Endothelial cell of umbilical vein (primary cell): Measurements from ENCODE around the gene PRUNE2. TPM values are rescaled to one million over a fixed set of nuclear protein-coding genes. Genes with fewer than 3 reads are reported as not detected.

Experiments
- BruUV-seq: library from RNA; stranded (reverse); fragments of 400-500 nt; replicated peaks from 2 replicates; lab custom pipeline; 2021; lab: Mats Ljungman, UMichigan
- CTCF ChIA-PET: fragments of 300-600, 350-600 bp; sonication (Branson Sonifier 250); formaldehyde crosslinking; loops from one replicate; lab custom pipeline; 2021; ENCODE audit warnings: antibody characterized with exemption, inconsistent platforms; lab: Charles Lee
- POLR2A ChIA-PET: fragments of 300-600, 350-600 bp; sonication (Branson Sonifier 250); formaldehyde crosslinking; loops from one replicate; lab custom pipeline; 2021; ENCODE audit warnings: antibody characterized with exemption, inconsistent platforms; lab: Charles Lee
- DNase-seq: peaks from one replicate; pipeline ENCODE4 v3.0.0-alpha.2; 2011; ENCODE audit warnings: low read depth, low spot score
- FAIRE-seq: peaks from 2 replicates; lab custom pipeline; 2011; peaks lifted over from hg19 to GRCh38; lab: Jason Lieb, UNC
- H2AFZ ChIP-seq: 2 replicates; pipeline ENCODE4 v1.6.0; 2012; ENCODE audit warnings: low read depth, low read length, control low read depth, inconsistent platforms
- H3K27ac ChIP-seq: 2 replicates; pipeline ENCODE4 v1.5.1; 2011; ENCODE audit warnings: low read depth, mild to moderate bottlenecking, control low read depth, low read length, moderate library complexity; ENCODE audit not compliant: insufficient read depth
- H3K27me3 ChIP-seq, 2 experiments: 2 replicates each; pipeline versions ENCODE4 v1.6.0 to v1.6.1; 2011; ENCODE audit warnings: low read length in 2 of 2, mixed read lengths in 1 of 2; ENCODE audit not compliant: control insufficient read depth in 2 of 2, insufficient read depth in 2 of 2
- H3K36me3 ChIP-seq, 2 experiments: 2 replicates in 1 of 2; 3 replicates in 1 of 2; pipeline ENCODE4 v1.5.1; 2011; ENCODE audit warnings: low read length in 2 of 2, mild to moderate bottlenecking in 1 of 2, moderate library complexity in 1 of 2; ENCODE audit not compliant: control insufficient read depth in 2 of 2, insufficient read depth in 2 of 2; ENCODE audit errors: extremely low read depth in 1 of 2
- H3K4me1 ChIP-seq: 3 replicates; pipeline ENCODE4 v1.5.1; 2011; ENCODE audit warnings: mild to moderate bottlenecking, low read length; ENCODE audit not compliant: control insufficient read depth, insufficient read depth; ENCODE audit errors: extremely low read depth
- H3K4me2 ChIP-seq: 2 replicates; pipeline ENCODE4 v1.6.1; 2011; ENCODE audit warnings: low read length, control low read depth, mixed read lengths; ENCODE audit not compliant: insufficient read depth
- H3K4me3 ChIP-seq, 3 experiments: fragments of 200-600 bp in 1 of 3; sonication (generic), shearing (Covaris generic) in 1 of 3; replicated peaks in 1 of 3; 2 replicates each; pipeline ENCODE4 v1.5.1; 2011 to 2016; ENCODE audit warnings: control low read depth in 3 of 3, low read length in 3 of 3, mild to moderate bottlenecking in 2 of 3, inconsistent platforms in 1 of 3, low read depth in 1 of 3, moderate library complexity in 1 of 3; ENCODE audit not compliant: insufficient read depth in 1 of 3
- H3K79me2 ChIP-seq: 2 replicates; pipeline ENCODE4 v1.6.0; 2012; ENCODE audit warnings: low read length, inconsistent platforms; ENCODE audit not compliant: control insufficient read depth, insufficient read depth
- H3K9ac ChIP-seq: replicated peaks from 2 replicates; pipeline ENCODE3; 2011; ENCODE audit warnings: low read length, control low read depth; ENCODE audit not compliant: insufficient read depth; ENCODE audit errors: extremely low read depth
- H3K9me1 ChIP-seq: replicated peaks from 3 replicates; pipeline ENCODE4 v1.6.0; 2011; ENCODE audit warnings: mild to moderate bottlenecking, low read length; ENCODE audit not compliant: control insufficient read depth, insufficient read depth; ENCODE audit errors: extremely low read depth
- H3K9me3 ChIP-seq: replicated peaks from 2 replicates; pipeline ENCODE4 v1.5.1; 2012; ENCODE audit warnings: low read length, inconsistent platforms; ENCODE audit not compliant: control insufficient read depth, insufficient read depth
- H4K20me1 ChIP-seq: replicated peaks from 2 replicates; pipeline ENCODE3; 2011; ENCODE audit warnings: mild to moderate bottlenecking, low read length; ENCODE audit not compliant: control insufficient read depth, insufficient read depth; ENCODE audit errors: extremely low read depth
- EZH2 ChIP-seq: IDR thresholded peaks from 2 replicates; pipeline ENCODE4 v1.6.1; 2012; ENCODE audit warnings: borderline replicate concordance, low read depth, mild to moderate bottlenecking, moderate library complexity, low read length, inconsistent platforms; ENCODE audit not compliant: severe bottlenecking
- FOS ChIP-seq: IDR thresholded peaks from 2 replicates; pipeline ENCODE4 v1.6.1; 2011; ENCODE audit warnings: mild to moderate bottlenecking, low read length, moderate library complexity, borderline replicate concordance; ENCODE audit not compliant: insufficient read depth
- GATA2 ChIP-seq: IDR thresholded peaks from 2 replicates; pipeline ENCODE4 v1.7.0; 2011; ENCODE audit warnings: low read depth, mild to moderate bottlenecking, moderate library complexity, mixed read lengths, low read length; ENCODE audit not compliant: insufficient read length, insufficient read depth
- MYC ChIP-seq: IDR thresholded peaks from one replicate; pipeline ENCODE4 v1.6.1; 2011; ENCODE audit warnings: mild to moderate bottlenecking, low read depth, low read length
- POLR2A ChIP-seq: IDR thresholded peaks from 2 replicates; pipeline ENCODE4 v1.6.1; 2012; ENCODE audit warnings: low read depth, mild to moderate bottlenecking, control low read depth, low read length
- dilution Hi-C: fragments of 300-500 bp; cut with MboI; formaldehyde crosslinking; loops from one replicate; pipeline ENCODE4 v1.15.0; 2019; ENCODE audit warnings: low sequenced_read_pairs; ENCODE audit not compliant: extremely low pct_ligation_motif_present
- intact Hi-C: fragments of 100-400 bp; cut with micrococcal nuclease; formaldehyde crosslinking; loops from one replicate; pipeline ENCODE4 v1.10.0; 2022
- polyA plus RNA-seq, 4 experiments: library from polyadenylated mRNA; depleted of rRNA in 3 of 4; stranded (reverse) in 3 of 4; unstranded in 1 of 4; fragments of >200 nt; gene quantifications; 2 replicates each; pipeline versions ENCODE4 v1.2.1 to v1.2.3, GENCODE V29; 2011 to 2012; ENCODE audit warnings: missing spikeins in 1 of 4
- total RNA-seq: library from RNA; stranded (reverse); gene quantifications from 2 replicates; pipeline ENCODE4 v1.2.3, GENCODE V29; 2021
- TF ChIP-seq, protein P1 (sequence below), 2 donors: IDR thresholded peaks; 1 replicate in 1 of 2; 2 replicates in 1 of 2; pipeline ENCODE4 v1.5.1; 2011; ENCODE audit warnings: low read length in 2 of 2, mild to moderate bottlenecking in 2 of 2, moderate library complexity in 2 of 2, control low read depth in 1 of 2, inconsistent platforms in 1 of 2, low read depth in 1 of 2; ENCODE audit not compliant: insufficient read depth in 1 of 2; ENCODE audit errors: extremely low read depth in 1 of 2

PRUNE2 gene
- total and polyA plus RNA-seq, 2 donors (not counting 3 experiments of a cell fraction or from before 2014, with no cell fraction given): 15.8 to 21.7 TPM

DNA sequence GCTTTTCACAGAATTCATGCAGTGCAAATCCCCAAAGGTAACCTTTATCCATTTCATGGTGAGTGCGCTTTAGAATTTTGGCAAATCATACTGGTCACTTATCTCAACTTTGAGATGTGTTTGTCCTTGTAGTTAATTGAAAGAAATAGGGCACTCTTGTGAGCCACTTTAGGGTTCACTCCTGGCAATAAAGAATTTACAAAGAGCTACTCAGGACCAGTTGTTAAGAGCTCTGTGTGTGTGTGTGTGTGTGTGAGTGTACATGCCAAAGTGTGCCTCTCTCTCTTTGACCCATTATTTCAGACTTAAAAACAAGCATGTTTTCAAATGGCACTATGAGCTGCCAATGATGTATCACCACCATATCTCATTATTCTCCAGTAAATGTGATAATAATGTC is 120.4 kb downstream of the PRUNE2 start:
- H4K20me1 ChIP-seq: no peaks in the 10 kb centered on the region
- H3K9me1 ChIP-seq: no peaks in the 10 kb centered on the region
- dilution Hi-C loops (no loop called here), intact Hi-C loops (no loop called here)
- H3K4me2 ChIP-seq: no peak overlapping the region
- H3K36me3 ChIP-seq: no peaks in the 10 kb centered on the region
- no peak overlapping the region for H3K4me3 ChIP-seq
- DNase-seq: no peak
- H3K9ac ChIP-seq: no peak overlapping the region
- CTCF ChIA-PET: interaction anchor here (1.0 to 1.5 kb wide), 2 partner anchors 9 to 24 kb away, joined by 4 read pairs; no protein-coding TSS in a partner anchor
- FAIRE-seq: no peak
- H3K27ac ChIP-seq: no peak overlapping the region
- H3K79me2 ChIP-seq: no peaks in the 10 kb centered on the region
- H3K9me3 ChIP-seq: no peaks in the 10 kb centered on the region
- BruUV-seq: no TSS peak
- POLR2A ChIA-PET: no interaction called here
- no peak overlapping the region for H2AFZ ChIP-seq
- no peak for TF ChIP-seq FOS
- TF ChIP-seq GATA2: no peak
- no peaks in the 10 kb centered on the region for H3K4me1 ChIP-seq
- H3K27me3 ChIP-seq: peaks cover 2 to 3% of the 10 kb centered on the region in 2 experiments

DNA sequence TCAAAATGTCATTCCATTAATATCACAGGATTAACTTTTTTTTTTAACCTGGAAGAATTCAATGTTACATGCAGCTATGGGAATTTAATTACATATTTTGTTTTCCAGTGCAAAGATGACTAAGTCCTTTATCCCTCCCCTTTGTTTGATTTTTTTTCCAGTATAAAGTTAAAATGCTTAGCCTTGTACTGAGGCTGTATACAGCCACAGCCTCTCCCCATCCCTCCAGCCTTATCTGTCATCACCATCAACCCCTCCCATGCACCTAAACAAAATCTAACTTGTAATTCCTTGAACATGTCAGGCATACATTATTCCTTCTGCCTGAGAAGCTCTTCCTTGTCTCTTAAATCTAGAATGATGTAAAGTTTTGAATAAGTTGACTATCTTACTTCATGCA is 121.0 kb downstream of the PRUNE2 start:
- dilution Hi-C loops: no loop called here
- intact Hi-C loops: no loop called here
- Histone ChIP-seq H3K4me2 (no peak overlapping the region), H3K27me3 (peaks cover 2% of the 10 kb centered on the region in 2 experiments), H3K4me3 (no peak overlapping the region), H3K9ac (no peak overlapping the region), H3K9me3 (no peaks in the 10 kb centered on the region), H3K27ac (no peak overlapping the region), H3K9me1 (no peaks in the 10 kb centered on the region), H4K20me1 (no peaks in the 10 kb centered on the region), H3K4me1 (no peaks in the 10 kb centered on the region), H2AFZ (no peak overlapping the region), H3K79me2 (no peaks in the 10 kb centered on the region), H3K36me3 (no peaks in the 10 kb centered on the region)
- CTCF ChIA-PET: no interaction called here
- BruUV-seq: no TSS peak
- POLR2A ChIA-PET: no interaction called here
- DNase-seq (no peak), FAIRE-seq (no peak)
- TF ChIP-seq POLR2A (no peak), MYC (no peak), EZH2 (no peak), FOS (no peak)
- TF ChIP-seq, protein P1, sequence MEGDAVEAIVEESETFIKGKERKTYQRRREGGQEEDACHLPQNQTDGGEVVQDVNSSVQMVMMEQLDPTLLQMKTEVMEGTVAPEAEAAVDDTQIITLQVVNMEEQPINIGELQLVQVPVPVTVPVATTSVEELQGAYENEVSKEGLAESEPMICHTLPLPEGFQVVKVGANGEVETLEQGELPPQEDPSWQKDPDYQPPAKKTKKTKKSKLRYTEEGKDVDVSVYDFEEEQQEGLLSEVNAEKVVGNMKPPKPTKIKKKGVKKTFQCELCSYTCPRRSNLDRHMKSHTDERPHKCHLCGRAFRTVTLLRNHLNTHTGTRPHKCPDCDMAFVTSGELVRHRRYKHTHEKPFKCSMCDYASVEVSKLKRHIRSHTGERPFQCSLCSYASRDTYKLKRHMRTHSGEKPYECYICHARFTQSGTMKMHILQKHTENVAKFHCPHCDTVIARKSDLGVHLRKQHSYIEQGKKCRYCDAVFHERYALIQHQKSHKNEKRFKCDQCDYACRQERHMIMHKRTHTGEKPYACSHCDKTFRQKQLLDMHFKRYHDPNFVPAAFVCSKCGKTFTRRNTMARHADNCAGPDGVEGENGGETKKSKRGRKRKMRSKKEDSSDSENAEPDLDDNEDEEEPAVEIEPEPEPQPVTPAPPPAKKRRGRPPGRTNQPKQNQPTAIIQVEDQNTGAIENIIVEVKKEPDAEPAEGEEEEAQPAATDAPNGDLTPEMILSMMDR (IDR thresholded peaks at IDR 0.05; ENCODE audit: extremely low read depth in 1 of 2, insufficient read depth in 1 of 2, low read depth in 1 of 2, low read length in 2 of 2): no peak
